Gastroesophageal sphincter (tissue), 4 donors: ENCODE data around the gene HDAC4. TPM values are rescaled to one million over a fixed set of nuclear protein-coding genes. Genes with fewer than 3 reads are reported as not detected.
A peak's percentile ranks its signal among the peaks of the same experiment; 100 is the strongest.

ENCODE experiments used
- ATAC-seq: fragments of 150-250 bp; one replicate; pipeline ENCODE4 v1.9.1; 2016; ENCODE audit warnings: mild to moderate bottlenecking, moderate library complexity
- H3K27ac ChIP-seq, 4 donors: fragments of 200-600 bp; sonication (generic) in 3 of 4; 1 replicate in 3 of 4; 2 replicates in 1 of 4; pipeline ENCODE4 v1.5.1; 2016 to 2019
- H3K27me3 ChIP-seq: fragments of 200-600 bp; sonication (generic); one replicate; pipeline ENCODE4 v1.5.1; 2019
- H3K36me3 ChIP-seq, 2 donors: fragments of 200-600 bp; sonication (generic); one replicate each; pipeline ENCODE4 v1.5.1; 2019; ENCODE audit warnings: control low read depth in 1 of 2
- H3K4me1 ChIP-seq, 3 donors: fragments of 200-600 bp; sonication (generic); 1 replicate in 2 of 3; 2 replicates in 1 of 3; pipeline ENCODE4 v1.5.1; 2016 to 2019; ENCODE audit warnings: control low read depth in 2 of 3
- H3K4me3 ChIP-seq, 2 donors: fragments of 200-600 bp; sonication (generic); one replicate each; pipeline ENCODE4 v1.5.1; 2019; ENCODE audit warnings: mild to moderate bottlenecking in 1 of 2, moderate library complexity in 1 of 2
- H3K9me3 ChIP-seq, 3 donors: fragments of 200-600 bp; sonication (generic); one replicate each; pipeline ENCODE4 v1.5.1; 2017 to 2019; ENCODE audit warnings: control low read depth in 2 of 3
- EP300 ChIP-seq: sonication (generic); formaldehyde crosslinking; IDR thresholded peaks from one replicate; pipeline ENCODE4 v1.6.1; 2017; ENCODE audit warnings: antibody characterized with exemption, mild to moderate bottlenecking
- POLR2A ChIP-seq, 2 donors: fragments of 450-650 bp; IDR thresholded peaks; one replicate each; pipeline ENCODE4 v1.6.1; 2017; ENCODE audit warnings: antibody characterized with exemption in 2 of 2, mild to moderate bottlenecking in 2 of 2, moderate library complexity in 1 of 2
- POLR2AphosphoS5 ChIP-seq: sonication (generic); formaldehyde crosslinking; IDR thresholded peaks from one replicate; pipeline ENCODE4 v1.6.1; 2017; ENCODE audit warnings: antibody characterized with exemption
- WGBS, 2 donors: methylation state at CpG; one replicate each; pipeline ENCODE4 v1.1.5; 2018; ENCODE audit warnings: low coverage in 1 of 2; 5-methylcytosine and 5-hydroxymethylcytosine counted together
- total RNA-seq, 4 donors: library from RNA; depleted of rRNA; stranded (reverse); fragments of >200 nt; gene quantifications; one replicate each; pipeline ENCODE4 v1.1.0, GENCODE V29; 2016
- TF ChIP-seq, protein P1 (sequence below), 4 experiments: fragments of 200-600 bp in 2 of 4; fragments of 450-650 bp in 2 of 4; sonication (generic) in 1 of 4; IDR thresholded peaks; one replicate each; pipeline ENCODE4 v1.5.1; 2017 to 2019; ENCODE audit warnings: antibody characterized with exemption in 4 of 4, mild to moderate bottlenecking in 2 of 4, moderate library complexity in 2 of 4

Gene HDAC4
- total RNA-seq, 4 donors from 2014 or later = 41.3 to 104 (median 85.8) TPM

GRCh38 chr2:239267288-239267951 is 133.4 kb downstream of the HDAC4 start:
- Histone ChIP-seq H3K4me1 (peaks cover 2 to 100% (median 70%) of the 10 kb centered on the region in 3 donors), H3K27ac (peak overlapping the region; percentile 53 to 87 (median 82)), H3K36me3 (no peaks in the 10 kb centered on the region), H3K27me3 (no peaks in the 10 kb centered on the region), H3K4me3 (peak overlapping the region in 1 of 2 donors; percentile 31), H3K9me3 (no peaks in the 10 kb centered on the region)
- TF ChIP-seq POLR2AphosphoS5 (peak; percentile 41), EP300 (no peak), POLR2A (IDR thresholded peaks at IDR 0.05) (no peak)
- TF ChIP-seq, protein P1, sequence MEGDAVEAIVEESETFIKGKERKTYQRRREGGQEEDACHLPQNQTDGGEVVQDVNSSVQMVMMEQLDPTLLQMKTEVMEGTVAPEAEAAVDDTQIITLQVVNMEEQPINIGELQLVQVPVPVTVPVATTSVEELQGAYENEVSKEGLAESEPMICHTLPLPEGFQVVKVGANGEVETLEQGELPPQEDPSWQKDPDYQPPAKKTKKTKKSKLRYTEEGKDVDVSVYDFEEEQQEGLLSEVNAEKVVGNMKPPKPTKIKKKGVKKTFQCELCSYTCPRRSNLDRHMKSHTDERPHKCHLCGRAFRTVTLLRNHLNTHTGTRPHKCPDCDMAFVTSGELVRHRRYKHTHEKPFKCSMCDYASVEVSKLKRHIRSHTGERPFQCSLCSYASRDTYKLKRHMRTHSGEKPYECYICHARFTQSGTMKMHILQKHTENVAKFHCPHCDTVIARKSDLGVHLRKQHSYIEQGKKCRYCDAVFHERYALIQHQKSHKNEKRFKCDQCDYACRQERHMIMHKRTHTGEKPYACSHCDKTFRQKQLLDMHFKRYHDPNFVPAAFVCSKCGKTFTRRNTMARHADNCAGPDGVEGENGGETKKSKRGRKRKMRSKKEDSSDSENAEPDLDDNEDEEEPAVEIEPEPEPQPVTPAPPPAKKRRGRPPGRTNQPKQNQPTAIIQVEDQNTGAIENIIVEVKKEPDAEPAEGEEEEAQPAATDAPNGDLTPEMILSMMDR (IDR thresholded peaks at IDR 0.05) = peak in 2 of 4 experiments; percentile 30 to 48
- peak; percentile 60 for ATAC-seq
- 27 to 38% methylated on average over 3 to 7 of the region's 22 CpGs for WGBS, 2 donors

DNA sequence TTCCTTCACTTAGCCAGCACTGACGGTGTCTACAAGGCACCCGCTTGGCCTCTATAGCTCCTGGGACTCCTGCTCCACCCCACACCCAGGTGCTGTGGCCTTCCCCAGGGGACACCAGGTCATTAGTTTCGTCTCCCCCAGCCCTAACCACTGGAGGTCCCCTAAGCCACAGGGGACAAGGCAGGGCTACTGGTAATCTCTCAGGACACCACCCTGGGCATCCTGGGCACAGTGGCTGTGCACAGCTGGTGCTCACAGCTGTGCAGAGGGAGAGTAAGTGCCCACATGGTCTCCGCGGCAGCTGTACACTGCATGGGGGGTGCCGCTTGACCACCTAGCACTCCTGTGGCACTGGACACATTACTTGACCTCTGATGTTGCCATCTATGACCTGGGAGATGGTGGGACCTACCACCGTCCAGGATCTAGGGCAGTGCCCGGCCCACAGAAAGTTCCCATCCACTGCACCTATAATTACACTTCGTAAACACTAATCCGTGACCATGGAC is 134.0 kb downstream of the HDAC4 start:
- H3K36me3 ChIP-seq = no peaks in the 10 kb centered on the region
- TF ChIP-seq, protein P1 (IDR thresholded peaks at IDR 0.05) = no peak
- TF ChIP-seq POLR2A (IDR thresholded peaks at IDR 0.05) (no peak), POLR2AphosphoS5 (no peak), EP300 (no peak)
- no peak for ATAC-seq
- no peaks in the 10 kb centered on the region for H3K27me3 ChIP-seq
- H3K4me3 ChIP-seq = peak overlapping the region in 1 of 2 donors; percentile 31
- no peaks in the 10 kb centered on the region for H3K9me3 ChIP-seq
- peaks cover 2 to 100% (median 74%) of the 10 kb centered on the region in 3 donors for H3K4me1 ChIP-seq
- no CpG with 5 or more reads among the region's 10 CpGs for WGBS, 2 donors
- peak overlapping the region; percentile 53 to 87 (median 82) for H3K27ac ChIP-seq

DNA sequence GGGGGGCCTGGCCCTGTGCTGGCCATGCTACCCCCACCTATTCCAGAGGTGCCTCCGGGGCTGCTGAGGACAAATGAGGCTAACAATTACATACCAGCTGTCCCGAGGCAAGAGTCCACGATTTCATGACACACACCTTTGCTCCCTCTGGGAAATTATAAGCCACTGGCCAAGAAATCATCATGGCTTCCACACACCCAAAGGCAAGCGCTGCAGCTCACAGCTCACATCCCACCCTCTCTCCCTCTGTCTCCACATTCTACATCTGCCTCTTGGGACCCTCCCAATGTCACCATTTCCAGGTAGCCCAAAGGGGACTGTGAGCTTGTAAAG is 134.4 kb downstream of the HDAC4 start:
- Histone ChIP-seq H3K36me3 (no peaks in the 10 kb centered on the region), H3K4me1 (peaks cover 2 to 100% (median 78%) of the 10 kb centered on the region in 3 donors), H3K4me3 (peak overlapping the region in 1 of 2 donors; percentile 31), H3K27me3 (no peaks in the 10 kb centered on the region), H3K27ac (peak overlapping the region in 3 of 4 donors; percentile 82 to 87 (median 83)), H3K9me3 (no peaks in the 10 kb centered on the region)
- no peak for ATAC-seq
- 100% methylated on average over 1 of the region's 4 CpGs for WGBS, 2 donors
- TF ChIP-seq POLR2A (IDR thresholded peaks at IDR 0.05) = no peak
- no peak for TF ChIP-seq EP300
- TF ChIP-seq, protein P1 (IDR thresholded peaks at IDR 0.05) = no peak
- TF ChIP-seq POLR2AphosphoS5 = no peak

GRCh38 chr2:239265681-239266433 is 135.0 kb downstream of the HDAC4 start:
- Histone ChIP-seq H3K27me3 (no peaks in the 10 kb centered on the region), H3K36me3 (no peaks in the 10 kb centered on the region), H3K9me3 (no peaks in the 10 kb centered on the region), H3K4me3 (no peak overlapping the region), H3K27ac (peak overlapping the region in 3 of 4 donors; percentile 82 to 87 (median 83)), H3K4me1 (peaks cover 2 to 100% (median 82%) of the 10 kb centered on the region in 3 donors)
- WGBS, 2 donors = 80% methylated on average over 2 of the region's 14 CpGs; no CpG with 5 or more reads in 1 of the 2 donors
- ATAC-seq = no peak
- no peak for TF ChIP-seq POLR2AphosphoS5
- no peak for TF ChIP-seq POLR2A (IDR thresholded peaks at IDR 0.05)
- no peak for TF ChIP-seq EP300
- TF ChIP-seq, protein P1 (IDR thresholded peaks at IDR 0.05) = no peak
